HG03066 (cell line): ENCODE measurements around the gene TGDS.
"Not testable (repeated sequence)": the region's sequence is repeated elsewhere in the genome, so short reads cannot be mapped to it uniquely, and the experiment has no call there.

Source experiments
- ATAC-seq: cut with Tn5 transposase; IDR thresholded peaks from one replicate; pipeline ENCODE4 v1.9.1; 2021; ENCODE audit warnings: low read depth; ENCODE audit not compliant: unreplicated experiment

The TGDS gene, protein sequence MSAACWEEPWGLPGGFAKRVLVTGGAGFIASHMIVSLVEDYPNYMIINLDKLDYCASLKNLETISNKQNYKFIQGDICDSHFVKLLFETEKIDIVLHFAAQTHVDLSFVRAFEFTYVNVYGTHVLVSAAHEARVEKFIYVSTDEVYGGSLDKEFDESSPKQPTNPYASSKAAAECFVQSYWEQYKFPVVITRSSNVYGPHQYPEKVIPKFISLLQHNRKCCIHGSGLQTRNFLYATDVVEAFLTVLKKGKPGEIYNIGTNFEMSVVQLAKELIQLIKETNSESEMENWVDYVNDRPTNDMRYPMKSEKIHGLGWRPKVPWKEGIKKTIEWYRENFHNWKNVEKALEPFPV

DNA sequence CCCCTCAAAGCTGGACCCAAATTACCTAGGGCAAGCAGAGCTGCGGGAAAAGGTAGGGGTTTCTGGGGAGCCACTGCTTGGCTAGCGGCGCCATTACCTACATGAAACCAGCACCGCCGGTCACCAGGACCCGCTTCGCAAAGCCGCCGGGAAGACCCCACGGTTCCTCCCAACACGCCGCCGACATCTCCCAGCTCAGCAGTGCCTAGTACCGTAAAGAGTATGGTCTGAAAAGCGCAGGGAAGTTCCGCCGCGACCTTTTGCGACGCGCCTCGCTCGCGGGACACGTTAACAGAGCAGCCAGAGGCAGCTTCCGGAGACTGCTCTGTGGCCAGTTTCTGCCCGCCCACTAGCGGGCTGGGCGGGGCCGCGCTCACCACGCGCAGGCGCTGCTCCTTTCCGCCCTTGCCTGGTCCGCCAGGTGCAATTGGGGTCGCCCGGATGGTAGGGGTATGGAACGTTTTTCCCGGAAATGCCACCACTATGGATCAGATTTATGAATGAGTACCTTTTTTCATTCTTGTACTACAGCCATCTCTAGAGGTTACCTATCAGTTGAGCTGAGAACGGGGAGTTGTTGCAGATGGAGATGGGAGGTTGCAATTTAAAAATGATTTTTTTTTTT is at the start of gene TGDS:
Gene TGDS, minus strand, starts transcription at position 203 of the 625 bp plus-strand sequence. Its CDS starts 16 bp downstream, at position 187.
- peak; percentile 97 for ATAC-seq

DNA sequence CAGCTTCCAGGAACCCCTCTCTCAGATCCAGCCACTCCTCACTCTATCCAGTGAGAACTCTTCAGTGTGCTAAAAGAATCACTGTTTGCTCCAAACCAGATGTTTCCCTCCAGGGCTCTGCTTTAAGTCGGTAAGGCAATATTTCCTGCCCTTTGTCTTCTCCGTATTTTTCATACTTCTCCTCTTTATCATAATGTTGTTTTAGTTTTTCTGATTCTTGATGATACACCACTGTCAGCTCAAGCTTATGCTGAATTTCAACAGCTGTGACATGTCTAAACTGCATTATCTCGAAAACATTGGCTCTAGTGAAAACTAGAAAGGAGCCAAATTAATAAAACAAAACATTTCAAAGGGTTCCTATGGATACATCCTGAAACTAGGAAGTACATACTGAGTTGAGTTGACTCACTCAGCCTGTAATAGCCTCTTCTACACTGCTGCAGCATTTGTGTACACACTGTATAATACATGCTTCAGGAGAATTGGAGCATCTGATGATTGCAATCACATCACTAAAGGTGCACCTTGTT is 45.5 kb upstream of the TGDS start:
- ATAC-seq = no peak

DNA sequence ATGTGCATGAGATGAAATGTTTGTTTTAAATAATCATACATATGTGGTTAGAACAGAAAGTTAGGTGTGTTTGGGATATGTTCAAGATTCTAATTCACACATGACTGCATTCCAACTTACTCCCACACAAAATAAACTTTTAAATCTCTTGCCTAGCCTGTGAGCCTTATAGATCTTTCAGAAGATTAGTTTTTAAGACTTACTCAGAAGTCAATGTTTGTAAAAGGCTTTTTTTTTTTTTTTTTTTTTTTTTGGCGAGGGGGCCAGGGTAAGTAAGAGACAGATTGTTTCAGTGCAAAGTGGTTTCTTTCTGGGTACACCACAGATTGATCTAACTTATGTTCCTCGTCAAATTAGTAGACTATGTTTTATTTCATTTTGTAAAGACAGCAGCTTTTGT is 44.8 kb upstream of the TGDS start:
- no peak for ATAC-seq

DNA sequence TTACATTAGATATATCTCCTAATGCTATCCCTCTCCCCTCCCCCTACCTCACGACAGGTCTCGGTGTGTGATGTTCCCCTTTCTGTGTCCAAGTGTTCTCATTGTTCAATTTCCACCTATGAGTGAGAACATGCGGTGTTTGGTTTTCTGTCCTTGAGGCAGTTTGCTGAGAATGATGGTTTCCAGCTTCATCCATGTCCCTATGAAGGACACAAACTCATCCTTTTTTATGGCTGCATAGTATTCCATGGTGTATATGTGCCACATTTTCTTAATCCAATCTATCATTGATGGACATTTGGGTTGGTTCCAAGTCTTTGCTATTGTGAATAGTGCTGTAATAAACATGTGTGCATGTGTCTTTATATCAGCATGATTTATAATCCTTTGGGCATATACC is 41.7 kb upstream of the TGDS start:
- not testable (repeated sequence) for ATAC-seq

DNA sequence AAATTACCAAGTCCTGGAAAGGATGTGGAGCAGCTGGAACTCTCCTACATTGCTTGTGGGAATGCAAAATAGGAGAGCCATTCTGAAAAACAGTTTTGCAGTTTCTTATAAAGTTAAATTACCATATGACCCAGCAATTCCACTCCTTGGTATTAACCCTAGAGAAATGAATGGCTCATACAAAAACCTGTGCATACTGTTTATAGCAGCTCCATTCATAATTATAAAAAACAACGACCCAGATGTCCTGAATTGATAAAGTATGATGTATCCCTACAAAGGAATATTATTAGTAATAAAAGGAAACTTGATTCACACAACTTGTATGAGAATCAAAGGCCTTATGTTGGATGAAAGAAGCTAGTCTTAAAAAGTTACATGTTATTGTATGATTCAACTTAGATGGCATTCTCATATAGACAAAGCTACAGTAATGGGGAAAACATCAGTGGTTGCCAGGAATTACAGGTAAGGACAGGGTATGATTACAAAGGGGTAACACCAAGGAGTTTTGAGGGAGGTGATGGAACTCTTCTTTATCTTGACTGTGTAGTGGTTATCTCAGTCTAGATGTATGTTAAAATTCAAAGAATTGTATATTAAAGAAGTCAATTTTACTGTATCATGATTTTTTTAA is 41.1 kb upstream of the TGDS start:
- ATAC-seq = no peak

DNA sequence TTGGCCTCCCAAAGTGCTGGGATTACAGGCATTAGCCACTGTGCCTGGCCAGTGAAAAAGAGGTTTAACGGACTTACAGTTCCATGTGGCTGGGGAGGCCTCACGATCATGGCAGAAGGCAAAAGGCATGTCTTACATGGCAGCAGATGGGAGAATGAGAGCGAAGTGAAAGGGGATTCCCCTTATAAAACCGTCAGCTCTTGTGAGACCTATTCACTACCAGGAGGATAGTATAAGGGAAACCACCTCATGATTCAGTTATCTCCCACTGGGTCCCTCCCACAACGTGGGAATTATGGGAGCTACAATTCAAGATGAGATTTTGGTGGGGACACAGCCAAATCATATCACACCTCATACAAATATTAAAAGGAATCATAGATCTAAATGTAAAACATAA is 40.1 kb upstream of the TGDS start:
- ATAC-seq = not testable (repeated sequence)

DNA sequence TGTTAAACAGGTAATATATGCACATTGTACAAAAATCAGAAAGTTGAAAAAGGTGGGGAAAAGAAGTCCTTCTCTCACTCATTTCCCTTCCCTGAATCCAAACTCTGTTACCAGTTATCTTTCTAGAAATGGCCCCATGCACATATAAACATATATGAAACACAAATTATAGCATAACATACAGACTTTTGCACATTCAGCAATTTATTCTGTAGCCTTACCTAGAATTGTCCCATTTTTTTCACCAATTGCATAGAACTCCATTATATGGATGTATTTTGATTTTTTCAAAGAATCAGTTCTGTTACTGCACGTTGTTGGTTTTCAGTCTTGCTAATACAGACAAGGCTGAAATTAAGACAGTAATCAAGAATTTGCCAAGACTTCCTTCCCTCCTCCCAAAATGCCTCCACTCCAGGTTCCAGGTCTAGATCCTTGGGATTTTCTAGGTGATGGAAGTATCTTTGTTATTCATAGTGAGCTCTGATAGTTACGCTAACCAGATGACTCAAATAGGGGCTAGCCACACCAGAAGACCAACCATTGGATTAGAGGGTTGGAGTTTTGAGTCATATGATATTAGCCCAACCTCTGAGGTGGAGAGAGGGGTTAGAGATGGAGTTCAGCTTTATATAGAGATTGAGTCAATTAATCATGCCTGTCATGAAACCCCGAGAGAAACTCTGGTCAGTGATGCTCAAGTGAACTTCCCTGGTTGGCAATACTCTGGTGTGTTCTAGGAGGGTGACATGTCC is 36.5 kb upstream of the TGDS start:
- no peak for ATAC-seq

DNA sequence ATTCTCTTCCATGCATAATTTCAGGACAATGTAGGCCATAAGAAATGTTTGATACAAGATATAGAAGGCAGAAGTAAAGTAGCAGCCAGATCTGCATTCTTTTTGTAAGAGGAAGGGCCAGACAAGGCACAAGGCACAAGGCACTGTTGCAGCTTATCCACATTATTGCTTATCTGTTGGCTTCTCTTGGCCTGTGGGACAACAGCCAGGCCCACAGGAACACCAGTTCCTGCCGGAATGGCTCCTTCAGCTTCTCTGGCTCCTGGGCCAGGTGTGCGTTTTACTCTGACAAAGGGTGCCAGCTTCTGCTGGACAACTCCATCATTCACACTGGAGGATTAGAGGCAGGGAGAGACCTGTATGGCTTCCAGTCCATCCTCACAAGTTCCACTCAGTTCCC is 34.9 kb upstream of the TGDS start:
- no peak for ATAC-seq

DNA sequence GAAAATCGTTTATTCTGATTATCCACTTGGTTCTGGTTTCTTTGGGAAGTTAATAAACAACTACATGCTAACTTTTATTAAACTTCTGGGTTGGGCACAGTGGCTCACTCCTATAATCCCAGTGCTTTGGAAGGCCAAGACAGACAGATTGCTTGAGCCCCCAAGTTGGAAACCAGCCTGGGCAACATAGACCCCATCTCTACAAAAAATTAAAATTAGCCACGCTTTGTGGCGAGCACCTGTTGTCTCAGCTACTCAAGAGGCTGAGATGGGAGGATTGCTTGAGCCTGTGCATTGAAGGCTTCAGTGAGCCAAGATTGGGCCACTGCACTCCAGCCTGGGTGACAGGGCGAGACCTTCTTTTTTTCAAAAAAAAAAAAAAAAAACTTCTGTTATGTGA is 27.4 kb upstream of the TGDS start:
- ATAC-seq = no peak

DNA sequence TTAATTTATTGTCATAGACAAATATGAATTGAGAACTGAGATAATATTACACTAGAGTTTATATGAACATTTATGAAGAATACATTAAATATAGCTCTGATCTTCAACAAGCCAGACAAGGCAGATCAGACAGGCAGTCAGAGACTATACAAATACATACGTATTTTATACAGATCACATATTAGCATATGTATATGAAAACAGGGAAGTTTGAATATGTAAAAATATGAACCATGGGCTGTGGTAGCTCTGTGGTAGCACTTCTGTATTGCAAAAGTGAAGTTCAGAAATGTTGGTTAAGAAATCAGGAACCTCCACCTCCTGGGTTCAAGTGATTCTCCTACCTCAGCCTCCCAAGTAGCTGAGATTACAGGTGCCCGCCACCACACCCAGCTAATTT is 26.4 kb upstream of the TGDS start:
- ATAC-seq = no peak

DNA sequence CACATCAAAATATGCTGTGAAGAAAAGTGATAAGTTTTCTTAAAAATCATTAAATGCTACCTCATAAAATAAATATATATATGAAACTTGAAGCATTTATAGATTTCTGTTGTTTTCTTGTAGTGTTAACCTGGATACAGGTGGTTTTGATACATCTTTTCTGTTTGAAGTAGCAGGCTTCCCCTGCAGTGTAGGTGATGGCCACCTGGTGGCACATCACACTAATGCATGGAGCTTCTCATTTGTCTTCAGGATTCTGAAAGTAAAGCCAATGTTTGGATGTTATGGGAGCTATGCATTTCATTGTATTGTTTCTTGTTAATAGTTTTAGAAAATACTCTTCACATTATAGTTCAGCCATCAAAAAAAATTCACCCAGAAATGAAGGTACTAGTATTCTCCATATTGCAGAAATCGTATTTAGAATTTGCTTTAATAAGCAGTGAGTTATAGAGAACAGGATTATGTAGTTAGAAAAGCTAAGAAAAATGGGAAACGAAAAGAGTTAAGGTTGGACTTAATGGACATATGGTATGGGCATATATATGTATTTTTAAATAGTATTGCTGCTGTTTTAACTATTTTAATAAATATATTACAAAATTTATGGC is 24.4 kb upstream of the TGDS start:
- no peak for ATAC-seq

DNA sequence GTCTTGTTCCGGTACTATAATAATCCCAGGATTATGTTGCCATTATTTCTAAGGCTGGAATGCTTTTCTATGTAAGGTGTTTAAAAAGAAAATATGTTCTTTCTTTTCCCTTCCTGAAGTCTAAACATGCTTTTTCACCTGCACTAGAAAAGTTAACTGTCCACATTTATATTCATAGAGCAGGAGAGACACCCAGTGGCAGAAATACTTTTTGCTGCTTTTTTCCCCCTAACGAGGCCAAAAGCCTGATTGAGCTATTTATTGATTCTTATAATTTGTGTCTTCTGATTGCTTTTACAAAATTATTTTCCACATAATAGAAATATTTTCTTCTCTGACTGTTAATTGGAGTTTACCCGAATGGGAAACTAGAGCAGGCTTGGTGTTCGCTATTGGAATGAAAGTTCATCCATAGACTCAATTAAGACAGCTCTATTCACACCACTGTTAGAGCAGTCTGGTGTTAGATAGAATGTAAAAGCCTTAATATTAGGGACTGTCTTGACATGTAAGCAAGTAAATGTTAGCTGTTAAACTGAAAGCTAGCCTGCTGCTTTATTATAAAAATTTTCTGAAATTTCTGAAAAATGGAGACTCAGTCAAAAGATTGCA is 21.5 kb upstream of the TGDS start:
- ATAC-seq = no peak

DNA sequence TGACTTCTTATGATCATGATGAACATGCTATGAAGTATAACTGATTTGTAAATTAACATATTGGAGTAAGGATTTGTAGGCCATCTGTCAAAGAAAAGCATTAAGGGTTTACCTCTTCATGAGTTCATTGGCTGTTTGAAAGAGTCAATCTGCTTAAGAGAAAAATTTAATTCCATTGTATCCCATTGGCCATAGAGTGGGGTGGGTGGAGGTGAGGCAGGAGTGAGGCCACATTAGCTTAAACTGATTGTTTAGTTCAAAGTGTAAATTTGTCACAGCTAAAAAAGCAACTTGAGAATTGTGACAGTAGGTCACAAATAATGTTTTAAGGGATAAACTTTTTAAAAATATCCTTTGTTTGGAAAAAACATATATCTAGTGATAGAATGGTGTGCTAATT is 17.1 kb upstream of the TGDS start:
- ATAC-seq = no peak

DNA sequence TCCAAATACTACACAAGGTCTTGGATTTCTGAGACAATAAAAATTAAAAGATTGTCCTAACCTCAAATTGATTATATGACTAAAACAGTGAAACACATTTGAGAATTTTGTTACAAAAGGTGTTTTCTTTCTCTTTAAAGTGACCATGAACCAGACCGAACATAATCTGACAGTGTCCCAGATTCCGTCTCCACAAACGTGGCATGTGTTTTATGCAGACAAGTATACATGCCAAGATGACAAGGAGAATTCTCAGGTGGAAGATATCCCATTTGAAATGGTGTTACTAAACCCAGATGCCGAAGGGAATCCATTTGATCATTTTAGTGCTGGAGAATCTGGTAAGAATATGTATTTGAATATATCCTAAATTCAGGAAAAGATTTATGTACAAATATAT is 16.1 kb upstream of the TGDS start:
- ATAC-seq = no peak

DNA sequence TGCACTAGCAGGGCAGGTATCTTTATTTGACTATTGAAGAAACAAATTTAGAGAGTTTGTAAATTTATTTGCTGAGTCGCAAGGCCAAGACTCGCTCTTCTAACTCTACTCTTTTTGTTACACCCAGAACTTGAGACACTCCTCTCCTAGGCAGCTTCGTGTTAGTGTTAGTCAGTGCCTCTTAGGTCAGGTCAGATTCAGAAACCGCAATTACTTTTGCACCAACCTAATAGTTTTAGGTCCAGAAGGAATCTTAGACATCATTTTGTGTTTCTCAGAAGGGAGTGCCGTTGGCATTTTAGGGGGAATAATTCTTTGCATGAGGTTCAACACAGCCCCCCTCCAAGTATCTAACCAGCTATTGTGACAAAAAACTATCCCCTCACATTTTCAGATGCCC is 14.5 kb upstream of the TGDS start:
- ATAC-seq = no peak

DNA sequence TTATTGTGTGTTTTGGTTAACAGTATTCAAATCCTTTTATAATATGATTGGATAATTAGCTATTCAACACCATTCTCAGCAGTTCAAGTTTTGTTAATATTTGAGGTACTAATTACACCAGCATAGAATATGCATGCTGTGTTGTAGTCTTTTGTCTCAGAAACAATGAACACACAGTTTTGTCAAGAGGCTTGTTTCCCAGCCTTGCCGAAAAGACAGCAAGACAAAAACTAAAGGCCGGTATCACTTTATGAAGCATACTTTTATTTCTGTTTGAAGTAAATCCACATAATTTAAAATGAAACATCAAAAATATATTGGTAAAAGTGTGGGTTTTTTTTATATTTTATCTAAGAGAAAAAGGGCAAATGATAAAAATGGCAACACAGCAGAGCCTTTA is 13.2 kb upstream of the TGDS start:
- no peak for ATAC-seq

DNA sequence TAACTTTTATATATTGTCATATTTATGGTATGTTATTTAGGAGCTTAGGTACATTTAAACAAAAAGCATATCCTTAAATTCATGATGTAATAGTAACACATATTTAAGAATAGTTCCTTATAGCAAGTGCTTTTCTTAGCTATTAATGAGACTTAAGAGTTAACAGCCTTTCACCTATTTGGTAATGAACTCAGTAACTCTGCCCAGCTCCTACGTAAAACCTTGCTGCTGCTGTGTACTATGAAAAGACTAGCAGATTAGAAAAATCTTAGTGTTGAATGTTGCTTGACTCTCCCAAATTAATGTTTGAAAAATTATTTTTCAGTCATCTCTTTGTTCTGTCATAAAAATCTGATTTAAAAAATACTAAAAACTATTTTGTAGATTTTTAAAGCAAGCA is 12.6 kb upstream of the TGDS start:
- ATAC-seq = no peak

DNA sequence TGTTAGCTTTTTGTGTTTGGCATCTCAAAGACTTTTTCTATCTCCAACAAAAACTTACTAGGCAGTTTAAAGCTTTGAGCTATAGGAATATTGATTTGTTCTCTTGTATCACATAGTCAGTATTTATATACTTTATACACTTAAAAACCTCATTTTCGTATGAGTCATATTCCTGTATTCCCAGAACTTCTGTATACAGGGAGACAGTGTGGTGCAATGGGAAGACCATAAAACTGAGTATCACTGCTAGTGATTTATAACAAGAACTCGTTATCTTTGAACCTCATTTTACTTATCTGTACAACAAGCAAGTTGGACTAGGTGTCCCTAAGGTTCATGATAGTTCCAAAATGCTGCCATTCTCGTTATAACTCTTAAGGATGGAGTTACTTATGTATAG is 12.0 kb upstream of the TGDS start:
- ATAC-seq = no peak

DNA sequence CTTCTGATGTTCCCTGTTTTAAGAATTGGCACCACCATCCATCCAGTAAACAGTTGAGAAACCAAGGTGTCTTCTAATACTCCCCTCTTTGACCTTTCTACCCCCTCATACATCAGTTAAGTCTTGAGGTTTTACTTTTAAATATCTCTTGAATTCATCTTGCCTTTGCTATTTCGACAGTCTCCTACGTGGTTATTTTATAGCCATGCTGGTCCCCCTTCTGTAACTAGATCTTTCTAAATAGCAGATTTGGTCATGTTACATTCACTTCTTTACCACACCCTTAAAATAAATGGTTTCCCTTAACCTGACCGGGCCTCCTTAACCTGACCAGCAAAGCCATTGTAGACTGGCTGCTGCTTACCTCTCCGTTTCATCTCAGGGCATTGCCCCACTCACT is 11.1 kb upstream of the TGDS start:
- no peak for ATAC-seq

DNA sequence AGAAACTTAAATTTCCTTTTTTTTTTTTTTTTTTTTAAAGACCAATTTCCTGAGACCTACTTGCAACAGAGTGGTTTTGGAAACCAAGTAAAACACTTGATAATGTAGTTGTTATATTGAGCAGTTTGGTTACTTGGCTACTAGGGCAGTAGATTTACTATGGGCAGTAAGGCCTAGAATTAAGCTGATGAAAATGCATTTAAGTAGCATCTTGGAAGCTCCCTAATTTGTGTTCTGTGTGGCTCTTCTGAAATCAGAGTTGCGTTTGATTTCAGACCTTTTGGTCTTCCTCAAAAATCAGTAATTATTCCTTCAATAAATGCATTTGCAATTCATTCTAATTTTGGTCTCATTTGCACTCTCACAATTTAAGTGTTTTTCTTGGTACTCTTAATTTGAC is 6.5 kb upstream of the TGDS start:
- ATAC-seq = no peak
